Effector memory CD4-positive, alpha-beta T cell (primary cell): ENCODE measurements around the gene SELENOI.
"Not testable (repeated sequence)": the region's sequence is repeated elsewhere in the genome, so short reads cannot be mapped to it uniquely, and the experiment has no call there.

Experiments used
- DNase-seq, 3 donors: peaks; one replicate each; pipeline ENCODE4 v3.0.0-alpha.2; 2020
- H3K27ac ChIP-seq: 2 replicates; pipeline ENCODE4 v1.7.0; 2013; ENCODE audit warnings: mild to moderate bottlenecking, low read length, moderate library complexity; ENCODE audit not compliant: insufficient read depth, poor library complexity, severe bottlenecking
- H3K27me3 ChIP-seq: replicated peaks from 2 replicates; pipeline ENCODE4 v1.7.0; 2013; ENCODE audit warnings: mild to moderate bottlenecking, low read length; ENCODE audit not compliant: insufficient read depth, control insufficient read depth, poor library complexity, severe bottlenecking
- H3K36me3 ChIP-seq: 2 replicates; pipeline ENCODE4 v1.7.0; 2013; ENCODE audit warnings: mild to moderate bottlenecking, low read length, moderate library complexity; ENCODE audit not compliant: control insufficient read depth, insufficient read depth
- H3K4me1 ChIP-seq: 2 replicates; pipeline ENCODE4 v1.7.0; 2013; ENCODE audit warnings: low read length, mild to moderate bottlenecking; ENCODE audit not compliant: control insufficient read depth, insufficient read depth, poor library complexity, severe bottlenecking
- H3K4me3 ChIP-seq: 2 replicates; pipeline ENCODE4 v1.7.0; 2013; ENCODE audit warnings: low read length, low read depth, mild to moderate bottlenecking; ENCODE audit not compliant: insufficient read depth, poor library complexity, severe bottlenecking
- H3K9me3 ChIP-seq: 2 replicates; pipeline ENCODE4 v1.7.0; 2013; ENCODE audit warnings: mild to moderate bottlenecking, low read length, moderate library complexity; ENCODE audit not compliant: control insufficient read depth

SELENOI gene

GRCh38 chr2:26355038-26355995, 9.4 kb downstream of the SELENOI start:
- H3K4me3 ChIP-seq, result no peak overlapping the region
- no peaks in the 10 kb centered on the region for H3K4me1 ChIP-seq
- no peak for DNase-seq
- no peaks in the 10 kb centered on the region for H3K27me3 ChIP-seq
- H3K36me3 ChIP-seq, result no peaks in the 10 kb centered on the region
- H3K9me3 ChIP-seq, result no peaks in the 10 kb centered on the region
- H3K27ac ChIP-seq, result no peak overlapping the region

- no peak for DNase-seq
- Histone ChIP-seq H3K36me3 (no peaks in the 10 kb centered on the region), H3K27ac (no peak overlapping the region), H3K27me3 (no peaks in the 10 kb centered on the region), H3K9me3 (no peaks in the 10 kb centered on the region), H3K4me3 (no peak overlapping the region), H3K4me1 (no peaks in the 10 kb centered on the region)
Measured at GRCh38 chr2:26356111-26356510, 10.2 kb downstream of the SELENOI start.

- H3K27ac ChIP-seq, result no peak overlapping the region
Measured at GRCh38 chr2:26356771-26357170, 10.8 kb downstream of the SELENOI start.

DNA sequence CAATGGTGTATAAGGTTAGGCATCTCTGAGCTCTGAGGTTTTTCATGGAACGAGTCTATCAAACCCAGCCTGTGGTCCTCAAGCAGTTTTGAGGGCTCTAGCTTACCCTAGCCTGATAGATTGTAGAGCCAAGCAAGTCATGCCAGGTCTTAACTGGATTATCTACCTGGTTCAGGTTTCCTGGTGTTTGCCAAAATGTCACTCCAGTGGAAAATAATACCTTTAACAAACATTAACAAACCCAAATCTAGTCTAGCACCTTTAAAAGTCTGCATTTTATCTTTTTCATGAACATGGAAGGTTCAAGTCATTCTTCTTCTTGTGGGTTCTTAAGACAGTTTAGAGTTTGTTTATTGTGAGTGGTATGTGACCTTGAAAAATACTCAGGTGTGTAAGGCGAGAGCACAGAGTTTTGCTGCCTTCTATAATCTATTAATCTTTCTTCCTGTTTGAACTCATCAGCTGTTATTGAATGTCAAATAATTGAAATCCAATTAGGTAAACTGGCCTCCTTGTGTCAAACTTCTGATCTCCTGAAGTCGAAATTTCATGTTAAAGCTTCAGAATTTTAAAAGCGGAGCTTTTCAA, 14.0 kb downstream of the SELENOI start:
- DNase-seq, result no peak
- Histone ChIP-seq H3K9me3 (no peaks in the 10 kb centered on the region), H3K4me3 (no peak overlapping the region), H3K36me3 (no peaks in the 10 kb centered on the region), H3K27me3 (no peaks in the 10 kb centered on the region), H3K4me1 (no peaks in the 10 kb centered on the region), H3K27ac (no peak overlapping the region)

More at GRCh38 chr2:26356771-26357170, 10.8 kb downstream of the SELENOI start:
- no peaks in the 10 kb centered on the region for H3K36me3 ChIP-seq
- H3K4me1 ChIP-seq, result no peaks in the 10 kb centered on the region
- no peaks in the 10 kb centered on the region for H3K9me3 ChIP-seq
- H3K27me3 ChIP-seq, result no peaks in the 10 kb centered on the region
- no peak overlapping the region for H3K4me3 ChIP-seq
- DNase-seq, result no peak

DNA sequence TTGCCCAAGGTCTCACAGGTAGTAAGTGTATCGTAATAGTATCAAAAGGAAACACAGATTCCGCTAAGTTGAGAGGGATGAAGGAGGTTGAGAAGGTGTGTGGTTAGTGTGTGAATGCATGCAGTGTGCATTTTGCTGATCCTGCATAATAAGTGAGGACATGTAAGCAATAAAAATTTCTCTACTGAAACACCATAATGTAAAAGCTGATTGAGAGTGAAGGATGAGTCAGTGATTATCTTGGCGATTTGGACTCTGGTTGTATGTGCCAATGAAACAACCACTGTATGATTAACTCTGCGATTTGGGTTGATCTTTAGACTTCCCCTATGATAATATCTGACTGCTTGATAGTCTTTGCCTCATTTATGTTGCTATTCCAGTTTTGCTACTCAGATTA, 17.4 kb downstream of the SELENOI start:
- no peak for DNase-seq
- Histone ChIP-seq H3K4me3 (no peak overlapping the region), H3K9me3 (no peaks in the 10 kb centered on the region), H3K36me3 (peaks cover 16% of the 10 kb centered on the region), H3K4me1 (no peaks in the 10 kb centered on the region), H3K27me3 (no peaks in the 10 kb centered on the region), H3K27ac (no peak overlapping the region)

DNA sequence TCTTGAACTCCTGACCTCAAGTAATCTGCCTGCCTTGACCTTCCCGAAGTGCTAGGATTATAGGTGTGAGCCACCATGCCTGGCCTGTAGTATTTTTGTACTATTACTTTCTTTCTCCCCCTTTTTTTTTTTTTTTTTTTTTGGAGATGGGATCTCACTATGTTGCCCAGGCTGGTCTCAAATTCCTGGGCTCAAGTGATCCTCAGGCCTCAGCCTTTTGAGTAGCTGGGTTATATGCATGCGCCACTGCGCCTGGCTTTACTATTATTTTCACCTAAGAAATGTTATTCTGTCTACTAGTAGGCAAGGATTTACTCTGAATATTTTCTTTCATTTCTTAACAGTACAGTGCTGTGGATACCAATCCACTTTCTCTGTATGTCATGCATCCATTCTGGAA, 18.0 kb downstream of the SELENOI start:
- no peaks in the 10 kb centered on the region for H3K27me3 ChIP-seq
- H3K4me3 ChIP-seq, result no peak overlapping the region
- no peaks in the 10 kb centered on the region for H3K9me3 ChIP-seq
- H3K27ac ChIP-seq, result no peak overlapping the region
- no peak for DNase-seq
- H3K4me1 ChIP-seq, result no peaks in the 10 kb centered on the region
- peaks cover 16% of the 10 kb centered on the region for H3K36me3 ChIP-seq

DNA sequence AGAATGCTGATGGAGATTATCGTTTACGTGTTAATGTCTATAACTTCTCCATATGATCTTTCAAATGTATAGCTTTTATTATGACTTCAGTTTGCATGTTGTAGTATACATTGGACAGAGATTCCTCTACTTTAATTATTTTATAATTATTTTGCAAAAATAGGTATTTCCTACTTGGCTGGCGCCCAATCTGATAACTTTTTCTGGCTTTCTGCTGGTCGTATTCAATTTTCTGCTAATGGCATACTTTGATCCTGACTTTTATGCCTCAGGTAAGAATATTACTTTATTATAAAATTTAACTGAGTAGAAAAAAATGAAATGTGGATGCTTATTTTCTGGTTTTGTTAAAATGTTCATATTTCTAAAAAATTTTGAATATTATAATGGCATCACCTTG, 18.7 kb downstream of the SELENOI start:
- no peak overlapping the region for H3K27ac ChIP-seq
- DNase-seq, result no peak
- H3K9me3 ChIP-seq, result no peaks in the 10 kb centered on the region
- no peak overlapping the region for H3K4me3 ChIP-seq
- peaks cover 16% of the 10 kb centered on the region for H3K36me3 ChIP-seq
- no peaks in the 10 kb centered on the region for H3K27me3 ChIP-seq
- H3K4me1 ChIP-seq, result no peaks in the 10 kb centered on the region

DNA sequence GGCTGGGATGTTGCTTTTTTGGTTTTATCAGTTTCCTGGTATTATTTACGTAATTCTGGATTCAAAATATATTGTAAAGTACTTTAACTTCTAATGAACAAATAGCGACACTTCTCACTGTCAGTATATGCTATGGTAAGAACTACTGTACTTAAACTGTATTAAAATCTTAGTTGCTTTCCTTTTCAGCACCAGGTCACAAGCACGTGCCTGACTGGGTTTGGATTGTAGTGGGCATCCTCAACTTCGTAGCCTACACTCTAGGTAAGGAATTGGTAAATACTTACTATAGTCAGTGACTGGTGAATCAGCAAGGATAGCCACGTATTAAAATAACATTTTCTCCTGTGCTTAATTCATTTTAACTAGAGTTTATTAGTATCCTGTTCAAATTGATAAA, 21.0 kb downstream of the SELENOI start:
- no peak for DNase-seq
- Histone ChIP-seq H3K4me3 (no peak overlapping the region), H3K27me3 (no peaks in the 10 kb centered on the region), H3K27ac (no peak overlapping the region), H3K36me3 (peaks cover 16% of the 10 kb centered on the region), H3K4me1 (no peaks in the 10 kb centered on the region), H3K9me3 (no peaks in the 10 kb centered on the region)

DNA sequence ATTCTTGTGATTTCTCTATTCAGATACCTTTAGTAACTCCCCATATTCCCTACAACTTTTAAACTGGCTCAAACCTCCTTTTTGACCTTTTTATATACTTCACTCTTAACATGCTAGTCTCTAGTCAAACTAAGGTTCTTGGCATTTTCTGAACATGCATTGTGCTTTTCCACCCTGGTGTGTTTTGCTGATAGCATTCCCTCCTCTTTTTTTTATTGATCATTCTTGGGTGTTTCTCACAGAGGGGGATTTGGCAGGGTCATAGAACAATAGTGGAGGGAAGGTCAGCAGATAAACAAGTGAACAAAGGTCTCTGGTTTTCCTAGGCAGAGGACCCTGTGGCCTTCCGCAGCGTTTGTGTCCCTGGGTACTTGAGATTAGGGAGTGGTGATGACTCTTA, 23.7 kb downstream of the SELENOI start:
- peaks cover 23% of the 10 kb centered on the region for H3K36me3 ChIP-seq
- H3K9me3 ChIP-seq, H3K4me3 ChIP-seq, H3K27ac ChIP-seq, DNase-seq, H3K4me1 ChIP-seq, H3K27me3 ChIP-seq: not testable (repeated sequence)

DNA sequence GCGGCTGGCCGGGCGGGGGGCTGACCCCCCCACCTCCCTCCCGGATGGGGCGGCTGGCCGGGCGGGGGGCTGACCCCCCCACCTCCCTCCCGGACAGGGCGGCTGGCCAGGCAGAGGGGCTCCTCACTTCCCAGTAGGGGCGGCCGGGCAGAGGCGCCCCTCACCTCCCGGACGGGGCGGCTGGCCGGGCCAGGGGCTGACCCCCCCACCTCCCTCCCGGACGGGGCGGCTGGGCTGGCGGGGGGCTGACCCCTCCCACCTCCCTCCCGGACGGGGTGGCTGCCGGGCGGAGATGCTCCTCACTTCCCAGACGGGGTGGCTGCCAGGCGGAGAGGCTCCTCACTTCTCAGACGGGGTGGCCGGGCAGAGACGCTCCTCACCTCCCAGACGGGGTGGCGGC, 25.0 kb downstream of the SELENOI start:
- peaks cover 28% of the 10 kb centered on the region for H3K36me3 ChIP-seq
- H3K4me3 ChIP-seq, H3K27me3 ChIP-seq, H3K9me3 ChIP-seq, H3K4me1 ChIP-seq, DNase-seq, H3K27ac ChIP-seq: not testable (repeated sequence)
